Activated naive CD8-positive, alpha-beta T cell treated with anti-CD3 and anti-CD28 coated beads for 36 hours (primary cell): ENCODE data around the gene CDKN2B-AS1. TPM values are rescaled to one million over a fixed set of nuclear protein-coding genes. Genes with fewer than 3 reads are reported as not detected.
"Not testable (repeated sequence)": the region's sequence is repeated elsewhere in the genome, so short reads cannot be mapped to it uniquely, and the experiment has no call there.

Experiments used
- DNase-seq: peaks from one replicate; pipeline ENCODE4 v3.0.0; 2021
- H3K27ac Mint-ChIP-seq: one replicate; pipeline ENCODE4 v1.8.0; 2022; ENCODE audit warnings: mild to moderate bottlenecking, moderate library complexity, mixed read lengths
- H3K27me3 Mint-ChIP-seq: one replicate; pipeline ENCODE4 v1.8.0; 2022; ENCODE audit warnings: mild to moderate bottlenecking, mixed read lengths
- H3K36me3 Mint-ChIP-seq: one replicate; pipeline ENCODE4 v1.8.0; 2021; ENCODE audit warnings: mild to moderate bottlenecking, mixed read lengths
- H3K4me1 Mint-ChIP-seq: one replicate; pipeline ENCODE4 v1.8.0; 2021; ENCODE audit warnings: mixed read lengths
- H3K4me3 Mint-ChIP-seq: one replicate; pipeline ENCODE4 v1.8.0; 2022; ENCODE audit warnings: mild to moderate bottlenecking, moderate library complexity, mixed read lengths
- H3K9me3 Mint-ChIP-seq: one replicate; pipeline ENCODE4 v1.8.0; 2022; ENCODE audit warnings: mixed read lengths
- total RNA-seq, 2 experiments: library from RNA; stranded (reverse); gene quantifications; one replicate each; pipeline ENCODE4 v1.2.3, GENCODE V29; 2021

The CDKN2B-AS1 gene
- total RNA-seq, 2 experiments from 2014 or later, result 0.10 TPM; not detected in 1

DNA sequence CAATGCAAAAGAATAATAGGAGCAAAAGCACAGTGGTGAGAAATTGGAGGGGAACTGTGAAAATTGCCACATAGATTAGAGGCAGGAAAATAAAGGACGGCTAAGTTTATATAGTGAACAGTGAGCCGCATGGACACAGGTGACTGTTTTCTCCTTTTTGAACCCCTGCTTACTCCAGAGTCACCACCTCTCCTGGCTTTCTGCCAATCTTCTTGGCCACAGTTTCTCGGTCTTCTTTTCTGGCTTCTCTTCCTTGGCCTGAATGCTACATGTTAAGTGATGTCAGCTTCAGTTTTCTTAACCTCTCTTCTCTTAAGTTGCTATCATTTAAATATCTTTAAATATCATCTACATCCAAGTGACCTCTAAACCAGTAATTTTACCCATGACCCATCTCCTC lies 61.8 kb downstream of the CDKN2B-AS1 start:
- H3K4me1 Mint-ChIP-seq, result peaks cover 22% of the 10 kb centered on the region
- H3K27me3 Mint-ChIP-seq, result peaks cover 3% of the 10 kb centered on the region
- no peaks in the 10 kb centered on the region for H3K9me3 Mint-ChIP-seq
- H3K4me3 Mint-ChIP-seq, result no peak overlapping the region
- no peak overlapping the region for H3K27ac Mint-ChIP-seq
- no peaks in the 10 kb centered on the region for H3K36me3 Mint-ChIP-seq
- no peak for DNase-seq

DNA sequence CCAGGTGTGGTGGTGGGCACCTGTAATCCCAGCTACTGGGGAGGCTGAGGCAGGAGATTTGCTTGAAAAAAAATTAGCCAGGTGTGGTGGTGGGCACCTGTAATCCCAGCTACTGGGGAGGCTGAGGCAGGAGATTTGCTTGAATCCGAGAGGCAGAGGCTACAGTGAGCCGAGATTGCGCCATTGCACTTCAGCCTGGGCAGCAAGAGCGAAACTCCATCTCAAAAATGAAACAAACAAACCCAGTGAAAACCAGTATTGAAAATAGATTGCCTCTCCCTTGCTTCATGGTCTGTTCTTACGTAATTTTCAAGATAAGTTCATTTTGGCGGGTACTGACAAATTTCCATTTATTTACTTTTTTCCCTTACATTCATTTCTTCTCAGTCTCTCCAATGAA lies 63.4 kb downstream of the CDKN2B-AS1 start:
- DNase-seq, H3K4me3 Mint-ChIP-seq, H3K27me3 Mint-ChIP-seq, H3K27ac Mint-ChIP-seq, H3K36me3 Mint-ChIP-seq, H3K9me3 Mint-ChIP-seq, H3K4me1 Mint-ChIP-seq: not testable (repeated sequence)

DNA sequence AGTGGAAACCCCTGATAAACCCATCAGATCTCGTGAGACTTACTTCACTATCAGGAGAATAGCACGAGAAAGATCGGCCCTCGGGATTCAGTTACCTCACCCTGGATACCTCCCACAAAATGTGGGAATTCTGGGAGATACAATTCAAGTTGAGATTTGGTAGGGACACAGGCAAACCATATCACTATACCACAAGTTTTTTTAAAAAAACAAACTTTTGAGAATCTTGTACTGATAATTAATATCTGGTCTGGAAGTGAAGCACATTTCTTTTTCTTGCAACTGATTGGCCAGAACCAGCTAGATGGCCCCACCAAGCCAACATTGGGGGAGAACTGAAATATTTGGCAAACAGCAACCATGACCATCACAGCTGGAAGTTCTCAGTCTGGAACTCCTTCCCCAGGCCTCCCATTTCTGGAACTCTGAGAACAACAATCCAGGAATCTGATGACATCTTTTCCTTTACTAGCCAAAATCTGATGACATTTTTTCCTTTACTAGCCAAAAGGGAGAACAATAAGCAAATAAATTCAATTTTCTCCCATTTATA lies 66.3 kb downstream of the CDKN2B-AS1 start:
- Mint-ChIP-seq H3K9me3 (no peaks in the 10 kb centered on the region), H3K27ac (no peak overlapping the region), H3K36me3 (no peaks in the 10 kb centered on the region), H3K4me1 (peaks cover 14% of the 10 kb centered on the region), H3K27me3 (no peaks in the 10 kb centered on the region), H3K4me3 (no peak overlapping the region)
- DNase-seq, result no peak

DNA sequence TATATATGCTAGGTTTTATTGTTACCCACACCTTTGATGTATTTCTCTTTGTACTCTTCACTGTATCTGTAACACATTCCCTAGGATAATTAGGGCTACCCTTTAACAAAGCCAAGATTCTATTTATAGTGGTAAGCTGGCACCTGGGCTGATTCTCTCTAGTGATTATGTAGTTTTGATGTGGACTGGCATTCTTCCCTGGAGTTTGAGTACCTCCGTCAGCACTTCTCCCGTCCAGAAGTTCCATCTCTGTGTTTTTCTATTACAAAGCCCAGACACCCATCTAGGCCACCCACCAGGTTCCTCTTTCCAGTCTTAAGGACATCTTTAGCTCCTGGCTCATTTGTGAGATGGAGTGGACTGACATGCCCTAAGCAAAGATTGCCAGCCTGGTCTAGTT lies 70.4 kb downstream of the CDKN2B-AS1 start:
- H3K4me3 Mint-ChIP-seq, result no peak overlapping the region
- H3K27ac Mint-ChIP-seq, result no peak overlapping the region
- H3K4me1 Mint-ChIP-seq, result peaks cover 15% of the 10 kb centered on the region
- no peaks in the 10 kb centered on the region for H3K9me3 Mint-ChIP-seq
- no peaks in the 10 kb centered on the region for H3K27me3 Mint-ChIP-seq
- no peak for DNase-seq
- H3K36me3 Mint-ChIP-seq, result no peaks in the 10 kb centered on the region

DNA sequence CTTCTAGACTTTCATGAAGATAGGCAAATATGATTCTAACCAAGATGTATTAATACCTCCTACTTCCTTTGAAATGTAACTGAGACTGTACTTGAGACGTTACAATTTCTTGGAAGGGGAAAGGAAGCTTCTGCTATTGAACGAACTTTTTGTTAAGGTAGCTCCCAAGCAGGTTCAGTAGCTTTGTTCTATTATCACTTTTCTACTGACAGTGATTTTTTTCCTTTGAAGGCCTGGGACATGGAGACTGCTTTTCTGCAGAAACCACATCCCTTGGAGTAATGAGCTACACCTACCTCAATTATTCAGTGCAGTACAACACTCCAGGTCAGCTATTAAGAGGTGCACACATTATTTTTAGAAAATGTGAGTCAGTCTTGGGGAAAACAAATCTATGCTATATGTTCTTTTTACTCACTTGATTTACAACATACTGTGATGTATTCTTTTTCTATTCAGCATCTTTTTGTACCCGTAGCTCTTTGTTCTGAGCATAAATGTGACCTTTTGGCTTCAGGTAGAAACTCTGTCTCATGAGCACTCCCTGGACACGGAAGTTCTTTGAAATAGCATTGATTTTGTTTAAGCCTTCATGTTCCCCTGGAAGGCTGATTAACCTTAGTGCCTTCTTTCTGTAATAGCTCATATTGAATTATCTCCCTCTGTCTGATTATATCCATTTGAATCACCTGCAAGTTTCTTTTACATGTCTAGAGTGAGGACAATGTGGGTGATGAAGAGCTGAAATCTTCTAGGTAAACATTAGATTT lies 71.0 kb downstream of the CDKN2B-AS1 start:
- peaks cover 15% of the 10 kb centered on the region for H3K4me1 Mint-ChIP-seq
- H3K27me3 Mint-ChIP-seq, result no peaks in the 10 kb centered on the region
- H3K4me3 Mint-ChIP-seq, result no peak overlapping the region
- DNase-seq, result no peak
- H3K27ac Mint-ChIP-seq, result no peak overlapping the region
- H3K9me3 Mint-ChIP-seq, result no peaks in the 10 kb centered on the region
- H3K36me3 Mint-ChIP-seq, result no peaks in the 10 kb centered on the region

DNA sequence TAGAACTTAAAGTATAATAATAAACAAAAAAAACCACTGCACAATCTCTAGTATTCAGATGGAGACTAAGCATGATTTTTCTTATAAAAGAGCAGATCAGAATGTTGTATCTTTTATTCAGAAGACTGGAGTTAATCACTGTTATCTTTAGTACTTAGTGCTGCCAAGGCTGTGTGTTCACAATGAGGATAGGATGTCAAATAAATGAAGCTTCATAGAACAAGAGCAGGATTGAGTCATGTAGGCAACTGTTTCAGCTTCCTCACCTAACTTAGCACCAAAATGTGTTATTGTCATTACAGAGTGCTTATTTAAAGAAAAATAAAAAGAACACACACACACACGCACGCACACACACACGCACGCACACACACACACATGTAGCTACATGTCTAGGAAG lies 72.6 kb downstream of the CDKN2B-AS1 start:
- H3K4me1 Mint-ChIP-seq, result peaks cover 15% of the 10 kb centered on the region
- no peak overlapping the region for H3K27ac Mint-ChIP-seq
- no peak overlapping the region for H3K4me3 Mint-ChIP-seq
- no peaks in the 10 kb centered on the region for H3K36me3 Mint-ChIP-seq
- DNase-seq, result no peak
- H3K9me3 Mint-ChIP-seq, result no peaks in the 10 kb centered on the region
- H3K27me3 Mint-ChIP-seq, result no peaks in the 10 kb centered on the region

DNA sequence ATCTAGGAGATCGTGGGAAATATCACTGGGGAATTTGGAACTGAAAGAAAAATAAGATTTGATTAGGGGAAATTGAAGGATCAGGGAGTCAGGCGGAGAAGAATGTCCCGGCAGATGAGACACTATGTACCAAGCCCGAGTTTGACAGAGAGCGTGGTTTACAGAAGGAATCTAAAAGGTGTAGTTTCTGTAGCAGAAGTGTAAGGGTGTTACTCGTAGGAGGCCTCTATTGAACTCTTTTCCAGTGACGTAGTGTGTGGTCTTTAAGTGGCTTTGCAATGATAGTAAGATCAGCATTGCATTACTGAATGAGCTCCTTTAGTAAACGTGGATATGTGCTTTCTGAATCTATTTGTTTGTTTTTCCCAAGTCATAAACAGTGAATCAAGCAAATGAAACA lies 73.8 kb downstream of the CDKN2B-AS1 start:
- Mint-ChIP-seq H3K36me3 (no peaks in the 10 kb centered on the region), H3K27me3 (no peaks in the 10 kb centered on the region)

DNA sequence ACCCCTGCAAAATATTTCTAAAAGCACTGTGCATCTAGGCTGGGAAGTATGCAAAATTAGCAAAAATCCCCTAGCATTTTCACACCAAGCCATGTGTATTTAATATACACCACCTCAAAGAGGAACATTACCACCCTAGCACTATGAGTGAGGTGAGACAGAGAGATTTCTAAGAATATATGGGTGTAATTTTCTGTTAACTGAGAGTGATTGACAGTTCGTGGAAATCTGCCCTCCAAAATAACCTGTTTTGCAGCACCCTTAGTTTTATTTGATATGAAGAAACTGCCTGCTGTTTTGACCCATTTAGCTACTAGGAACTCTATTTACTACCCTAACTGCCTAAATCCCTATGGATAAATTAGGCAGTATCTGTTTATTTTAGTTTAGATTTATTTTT lies 78.8 kb downstream of the CDKN2B-AS1 start:
- H3K36me3 Mint-ChIP-seq, result peaks cover 3% of the 10 kb centered on the region
- peaks cover 35% of the 10 kb centered on the region for H3K4me1 Mint-ChIP-seq
- peaks cover 14% of the 10 kb centered on the region for H3K27me3 Mint-ChIP-seq
- no peak overlapping the region for H3K4me3 Mint-ChIP-seq
- DNase-seq, result no peak
- H3K9me3 Mint-ChIP-seq, result no peaks in the 10 kb centered on the region
- peak overlapping the region; percentile 31 for H3K27ac Mint-ChIP-seq

More for the DNA sequence above, 73.8 kb downstream of the CDKN2B-AS1 start:
- Mint-ChIP-seq H3K9me3 (no peaks in the 10 kb centered on the region), H3K27ac (no peak overlapping the region), H3K4me3 (no peak overlapping the region), H3K4me1 (peaks cover 20% of the 10 kb centered on the region)
- no peak for DNase-seq

DNA sequence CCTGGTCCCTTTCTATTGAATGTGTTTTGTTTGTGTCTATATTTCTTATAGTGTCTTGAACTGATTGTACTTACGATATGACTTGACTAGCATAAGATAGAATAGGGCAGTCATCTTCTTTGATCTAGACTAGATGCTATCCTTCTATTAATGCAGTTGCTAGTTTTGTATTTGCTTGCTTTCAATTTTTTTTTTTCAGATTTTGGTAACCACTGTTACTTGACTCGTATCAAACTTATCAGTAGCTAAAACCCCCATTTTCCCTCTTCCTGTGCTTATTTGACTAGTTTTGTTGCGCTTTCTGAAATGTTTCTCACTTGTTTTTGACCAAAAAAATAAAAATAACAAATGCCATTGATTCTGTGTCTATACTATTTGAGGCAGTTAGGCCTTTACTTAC lies 83.5 kb downstream of the CDKN2B-AS1 start:
- no peaks in the 10 kb centered on the region for H3K9me3 Mint-ChIP-seq
- peaks cover 16% of the 10 kb centered on the region for H3K27me3 Mint-ChIP-seq
- no peak overlapping the region for H3K27ac Mint-ChIP-seq
- peaks cover 6% of the 10 kb centered on the region for H3K36me3 Mint-ChIP-seq
- no peak overlapping the region for H3K4me3 Mint-ChIP-seq
- DNase-seq, result no peak
- H3K4me1 Mint-ChIP-seq, result peaks cover 52% of the 10 kb centered on the region

DNA sequence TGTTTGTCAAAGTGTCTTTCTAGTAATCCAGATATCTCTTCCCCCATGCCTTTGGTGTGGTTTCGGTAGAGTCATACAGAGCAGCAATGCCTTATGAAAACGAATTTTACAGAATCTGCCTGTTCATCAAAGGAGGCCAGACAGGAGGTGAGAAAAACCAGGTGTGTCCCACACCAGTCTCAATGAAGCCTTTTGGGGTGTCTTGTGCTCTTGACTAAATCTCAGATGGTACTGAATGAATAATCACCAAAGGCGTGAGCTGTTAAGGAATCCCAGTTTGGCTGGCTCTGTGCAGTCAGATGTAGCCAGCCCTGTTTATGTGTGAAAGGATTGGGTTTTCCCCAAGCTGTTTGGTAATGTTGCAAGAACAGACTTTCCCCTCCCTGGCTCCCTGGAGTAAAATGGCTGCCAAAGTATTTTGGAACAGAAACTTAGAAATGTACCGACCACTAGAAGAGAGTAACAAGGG lies 85.3 kb downstream of the CDKN2B-AS1 start:
- Mint-ChIP-seq H3K36me3 (peaks cover 6% of the 10 kb centered on the region), H3K9me3 (no peaks in the 10 kb centered on the region), H3K27ac (peak overlapping the region; percentile 94), H3K27me3 (peaks cover 20% of the 10 kb centered on the region), H3K4me1 (peaks cover 44% of the 10 kb centered on the region), H3K4me3 (no peak overlapping the region)
- peak; percentile 69 for DNase-seq

DNA sequence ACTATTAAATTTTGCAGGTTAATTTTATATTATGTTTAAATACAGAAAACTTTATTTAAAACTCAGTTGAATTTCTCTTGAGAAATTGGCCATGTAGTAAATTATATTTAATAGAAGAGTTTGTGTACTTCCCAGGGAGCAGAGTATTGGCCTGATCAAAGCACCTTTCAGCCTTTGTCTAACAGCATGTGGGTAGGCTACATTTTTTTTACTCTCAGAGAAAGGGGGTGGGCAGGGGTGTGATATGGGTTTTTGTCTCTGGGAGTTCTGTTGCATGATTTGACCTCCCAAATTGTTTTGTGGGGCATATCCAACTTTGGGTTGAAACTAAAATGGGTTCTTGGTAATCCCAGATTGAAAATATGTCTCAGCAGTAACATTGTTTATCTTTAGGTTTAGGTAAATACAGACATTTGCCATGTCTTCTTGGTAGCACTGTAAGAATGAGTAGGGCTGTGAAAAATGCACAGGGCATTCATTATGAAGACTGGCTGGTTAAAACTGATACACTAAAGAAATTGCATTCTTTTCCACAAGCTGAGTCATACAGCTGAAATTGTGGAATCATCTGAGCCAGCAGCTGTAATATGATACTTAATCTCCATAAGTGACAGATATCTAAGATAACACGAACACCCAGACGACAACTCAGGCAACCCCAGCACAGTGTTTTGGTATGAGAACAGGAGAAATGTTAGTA lies 89.9 kb downstream of the CDKN2B-AS1 start:
- Mint-ChIP-seq H3K4me3 (no peak overlapping the region), H3K36me3 (peaks cover 4% of the 10 kb centered on the region), H3K27ac (no peak overlapping the region), H3K9me3 (no peaks in the 10 kb centered on the region), H3K4me1 (peaks cover 17% of the 10 kb centered on the region), H3K27me3 (peaks cover 14% of the 10 kb centered on the region)
- DNase-seq, result no peak

DNA sequence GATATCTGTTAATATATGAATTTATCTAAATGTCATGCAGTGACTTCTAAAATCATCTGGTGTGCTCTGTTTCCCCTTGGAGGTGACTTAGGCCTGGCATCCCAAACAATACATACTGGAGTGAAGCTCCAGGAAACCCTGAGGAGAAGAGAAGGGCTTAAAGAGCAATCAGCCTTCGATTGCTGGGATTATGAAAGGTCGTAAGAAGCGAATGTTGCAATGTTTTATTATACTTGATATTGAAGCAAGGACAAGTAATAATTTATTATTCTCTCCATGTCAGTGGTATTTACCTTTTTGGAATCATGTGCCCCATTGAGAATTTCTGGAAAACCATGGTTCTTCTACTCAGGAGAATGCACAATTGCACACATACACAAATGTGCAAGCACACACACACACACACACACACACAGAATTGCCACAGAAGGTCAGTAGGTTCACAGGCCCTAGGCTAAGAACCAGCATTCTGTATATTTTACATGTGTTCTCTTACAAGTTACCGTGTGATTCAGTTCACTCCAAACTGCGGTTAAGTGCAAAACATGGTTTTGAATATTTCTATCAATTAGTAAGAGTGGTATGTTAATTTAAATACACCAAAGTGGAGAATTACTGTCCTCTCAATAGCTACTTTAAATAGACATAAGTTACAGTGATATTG lies 93.6 kb downstream of the CDKN2B-AS1 start:
- H3K27ac Mint-ChIP-seq, result no peak overlapping the region
- peaks cover 1% of the 10 kb centered on the region for H3K36me3 Mint-ChIP-seq
- DNase-seq, result no peak
- H3K27me3 Mint-ChIP-seq, result peaks cover 18% of the 10 kb centered on the region
- H3K4me1 Mint-ChIP-seq, result peaks cover 5% of the 10 kb centered on the region
- no peak overlapping the region for H3K4me3 Mint-ChIP-seq
- no peaks in the 10 kb centered on the region for H3K9me3 Mint-ChIP-seq

DNA sequence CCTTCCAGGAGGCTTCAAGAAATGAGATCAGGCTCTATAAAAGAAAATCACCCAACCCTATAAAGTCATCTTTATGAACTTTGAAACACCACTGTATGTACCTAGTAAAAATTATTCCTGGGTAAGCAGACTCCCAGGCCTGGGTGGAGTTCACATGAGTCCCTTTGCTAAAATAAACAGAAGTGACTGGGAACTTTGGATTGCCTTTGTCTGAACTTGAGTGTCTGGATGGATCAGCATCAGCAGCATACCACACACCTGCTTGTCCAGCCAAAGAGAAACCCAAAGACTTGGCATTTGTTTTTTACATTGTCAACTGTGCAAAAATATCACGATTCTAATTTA lies 94.1 kb downstream of the CDKN2B-AS1 start:
- Mint-ChIP-seq H3K36me3 (peaks cover 1% of the 10 kb centered on the region), H3K4me3 (no peak overlapping the region), H3K9me3 (no peaks in the 10 kb centered on the region), H3K4me1 (peaks cover 5% of the 10 kb centered on the region), H3K27ac (no peak overlapping the region), H3K27me3 (peaks cover 15% of the 10 kb centered on the region)
- DNase-seq, result no peak

DNA sequence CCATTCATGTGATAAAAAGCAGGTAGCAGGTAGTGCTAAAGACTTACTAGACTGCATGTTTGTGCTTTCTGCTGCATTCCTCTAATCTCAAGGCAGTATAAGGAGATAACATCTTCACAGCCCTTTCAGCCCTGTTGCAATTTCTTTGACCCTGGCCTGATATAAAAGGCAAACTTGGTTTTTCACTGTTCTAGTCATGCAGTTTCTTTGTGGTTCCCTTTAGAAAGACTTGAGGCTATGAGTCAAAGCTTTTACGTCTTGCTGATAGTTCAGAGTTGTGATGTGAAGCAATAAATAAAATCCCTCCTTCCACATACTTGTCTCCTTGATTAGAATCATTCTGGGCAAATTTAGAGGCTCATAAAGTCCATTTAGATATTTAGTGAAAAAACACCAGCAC lies 103.1 kb downstream of the CDKN2B-AS1 start:
- no peak for DNase-seq
- peaks cover 3% of the 10 kb centered on the region for H3K9me3 Mint-ChIP-seq
- peaks cover 25% of the 10 kb centered on the region for H3K27me3 Mint-ChIP-seq
- H3K36me3 Mint-ChIP-seq, result peaks cover 2% of the 10 kb centered on the region
- H3K4me1 Mint-ChIP-seq, result peaks cover 4% of the 10 kb centered on the region
- H3K4me3 Mint-ChIP-seq, result no peak overlapping the region
- H3K27ac Mint-ChIP-seq, result no peak overlapping the region

DNA sequence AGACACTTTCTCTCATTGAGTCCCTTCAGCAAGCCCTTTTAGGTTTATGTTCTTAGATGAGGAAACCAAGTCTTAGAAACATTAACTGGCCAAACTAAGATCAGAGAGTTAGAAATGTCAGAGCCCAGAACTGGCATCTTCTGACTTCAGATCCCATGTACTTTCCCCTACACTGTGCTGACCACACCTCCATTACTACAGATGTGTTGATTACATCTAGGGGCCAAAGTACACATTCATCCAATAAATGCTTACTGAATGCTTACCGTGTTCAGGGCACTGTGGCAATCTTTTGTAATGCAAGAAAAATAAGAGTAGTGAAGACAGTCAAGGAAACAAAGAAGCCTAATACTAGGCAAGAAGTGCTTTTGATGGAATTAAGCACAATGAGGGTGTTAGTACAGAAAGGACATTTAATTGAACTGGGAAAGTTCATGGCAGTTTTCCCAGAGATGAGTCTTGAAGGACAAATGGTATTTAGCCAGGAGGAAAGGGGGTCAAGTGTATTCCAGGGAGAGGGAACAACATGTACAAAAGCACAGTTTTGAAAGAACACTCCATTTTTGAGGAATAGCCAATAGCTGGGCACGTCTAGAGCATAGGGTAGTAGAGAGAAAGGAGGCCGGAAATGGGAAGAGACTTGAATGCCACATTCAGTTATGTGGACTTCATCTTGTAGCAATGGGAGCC lies 104.2 kb downstream of the CDKN2B-AS1 start:
- H3K4me1 Mint-ChIP-seq, result peaks cover 4% of the 10 kb centered on the region
- peaks cover 2% of the 10 kb centered on the region for H3K36me3 Mint-ChIP-seq
- peaks cover 3% of the 10 kb centered on the region for H3K9me3 Mint-ChIP-seq
- no peak overlapping the region for H3K27ac Mint-ChIP-seq
- H3K27me3 Mint-ChIP-seq, result peaks cover 25% of the 10 kb centered on the region
- DNase-seq, result no peak
- no peak overlapping the region for H3K4me3 Mint-ChIP-seq
